Measurements from ENCODE around the gene HYAL2.
A peak's percentile ranks its signal among the peaks of the same experiment; 100 is the strongest.

The HYAL2 gene

DNA sequence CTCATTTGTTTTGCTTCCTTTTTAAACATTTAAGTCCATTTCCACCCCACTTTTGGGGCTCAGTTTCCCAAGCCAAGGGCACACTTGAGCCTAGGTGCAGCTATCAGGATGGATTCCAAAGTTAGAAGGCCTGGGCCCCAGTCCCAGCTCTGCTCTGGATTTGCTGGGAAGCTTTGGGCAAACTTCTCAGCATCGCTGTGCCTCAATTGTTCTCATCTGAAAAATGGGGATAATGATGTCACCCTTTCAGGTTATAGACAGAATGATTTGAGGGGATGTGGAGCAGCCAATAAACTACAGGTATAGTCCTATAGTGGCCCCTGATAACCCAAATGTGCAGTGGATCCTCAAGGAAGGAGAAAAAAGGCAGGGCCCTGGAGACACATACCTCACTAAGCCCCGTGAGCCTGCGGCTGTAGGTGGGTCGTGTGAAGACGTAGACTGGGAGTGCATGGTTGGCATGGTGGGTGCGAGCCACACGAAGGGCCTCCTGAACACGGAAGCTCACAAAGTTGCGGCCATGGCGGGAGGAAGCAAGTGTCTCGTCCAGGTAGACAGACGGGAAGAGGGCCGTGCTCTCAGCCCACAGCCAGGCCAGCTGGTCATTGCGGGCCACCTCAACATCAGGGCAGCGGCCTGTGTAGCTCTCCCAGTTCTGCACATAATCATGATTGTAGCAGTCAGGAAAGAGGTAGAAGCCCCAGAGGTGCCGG, 3.2 kb downstream of the HYAL2 start:
- Histone ChIP-seq H3K9ac (ENCODE audit: low read depth, low read length, poor library complexity, severe bottlenecking) (peak overlapping the region; percentile 38), H3K79me2 (ENCODE audit: insufficient read depth, low read length) (peaks cover 29% of the 10 kb centered on the region), H3K9me3 (ENCODE audit: insufficient read depth, low read depth, low read length) (no peaks in the 10 kb centered on the region)

GRCh38 chr3:50318615-50319014, 3.9 kb downstream of the HYAL2 start:
- Histone ChIP-seq H3K9me3 (ENCODE audit: insufficient read depth, low read depth, low read length) (no peaks in the 10 kb centered on the region), H3F3A (ENCODE audit: low read depth) (no peaks in the 10 kb centered on the region), H3K36me3 (ENCODE audit: insufficient read depth, low read length) (no peaks in the 10 kb centered on the region), H3K9me2 (replicated peaks; ENCODE audit: low read depth, low read length) (no peaks in the 10 kb centered on the region), H2AFZ (ENCODE audit: low read length) (no peak overlapping the region), H3K4me3 (ENCODE audit: low read length, poor library complexity, severe bottlenecking) (no peak overlapping the region), H3K4me1 (ENCODE audit: insufficient read depth, low read length, poor library complexity, severe bottlenecking) (peaks cover 37% of the 10 kb centered on the region), H3K79me2 (ENCODE audit: insufficient read depth, low read length) (peaks cover 29% of the 10 kb centered on the region), H3K9ac (ENCODE audit: low read depth, low read length, poor library complexity, severe bottlenecking) (peak overlapping the region; percentile 38), H4K20me1 (ENCODE audit: insufficient read depth, low read length, poor library complexity, severe bottlenecking) (peaks cover 15% of the 10 kb centered on the region), H3K4me2 (ENCODE audit: low read depth, low read length, poor library complexity, severe bottlenecking) (peak overlapping the region; percentile 95), H3K27me3 (ENCODE audit: insufficient read depth, low read length, poor library complexity, severe bottlenecking) (no peaks in the 10 kb centered on the region)
- TF ChIP-seq EZH2phosphoT487 (IDR thresholded peaks at IDR 0.05; ENCODE audit: borderline replicate concordance), result no peak
- TF ChIP-seq, protein P1, sequence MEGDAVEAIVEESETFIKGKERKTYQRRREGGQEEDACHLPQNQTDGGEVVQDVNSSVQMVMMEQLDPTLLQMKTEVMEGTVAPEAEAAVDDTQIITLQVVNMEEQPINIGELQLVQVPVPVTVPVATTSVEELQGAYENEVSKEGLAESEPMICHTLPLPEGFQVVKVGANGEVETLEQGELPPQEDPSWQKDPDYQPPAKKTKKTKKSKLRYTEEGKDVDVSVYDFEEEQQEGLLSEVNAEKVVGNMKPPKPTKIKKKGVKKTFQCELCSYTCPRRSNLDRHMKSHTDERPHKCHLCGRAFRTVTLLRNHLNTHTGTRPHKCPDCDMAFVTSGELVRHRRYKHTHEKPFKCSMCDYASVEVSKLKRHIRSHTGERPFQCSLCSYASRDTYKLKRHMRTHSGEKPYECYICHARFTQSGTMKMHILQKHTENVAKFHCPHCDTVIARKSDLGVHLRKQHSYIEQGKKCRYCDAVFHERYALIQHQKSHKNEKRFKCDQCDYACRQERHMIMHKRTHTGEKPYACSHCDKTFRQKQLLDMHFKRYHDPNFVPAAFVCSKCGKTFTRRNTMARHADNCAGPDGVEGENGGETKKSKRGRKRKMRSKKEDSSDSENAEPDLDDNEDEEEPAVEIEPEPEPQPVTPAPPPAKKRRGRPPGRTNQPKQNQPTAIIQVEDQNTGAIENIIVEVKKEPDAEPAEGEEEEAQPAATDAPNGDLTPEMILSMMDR (conservative IDR thresholded peaks at IDR 0.05; ENCODE audit: low read length), result no peak

More for the DNA sequence above, 3.2 kb downstream of the HYAL2 start:
- Histone ChIP-seq H3F3A (ENCODE audit: low read depth) (no peaks in the 10 kb centered on the region), H4K20me1 (ENCODE audit: insufficient read depth, low read length, poor library complexity, severe bottlenecking) (peaks cover 15% of the 10 kb centered on the region), H3K36me3 (ENCODE audit: insufficient read depth, low read length) (no peaks in the 10 kb centered on the region), H2AFZ (ENCODE audit: low read length) (no peak overlapping the region), H3K4me3 (ENCODE audit: low read length, poor library complexity, severe bottlenecking) (no peak overlapping the region), H3K4me1 (ENCODE audit: insufficient read depth, low read length, poor library complexity, severe bottlenecking) (peaks cover 38% of the 10 kb centered on the region), H3K9me2 (replicated peaks; ENCODE audit: low read depth, low read length) (no peaks in the 10 kb centered on the region), H3K27me3 (ENCODE audit: insufficient read depth, low read length, poor library complexity, severe bottlenecking) (no peaks in the 10 kb centered on the region), H3K4me2 (ENCODE audit: low read depth, low read length, poor library complexity, severe bottlenecking) (peak overlapping the region; percentile 95)
- no peak for TF ChIP-seq EZH2phosphoT487 (IDR thresholded peaks at IDR 0.05; ENCODE audit: borderline replicate concordance)
- TF ChIP-seq, protein P1 (conservative IDR thresholded peaks at IDR 0.05; ENCODE audit: low read length), result no peak

GRCh38 chr3:50318163-50318562, 4.4 kb downstream of the HYAL2 start:
- TF ChIP-seq, protein P1 (conservative IDR thresholded peaks at IDR 0.05; ENCODE audit: low read length), result no peak
- no peak for TF ChIP-seq EZH2phosphoT487 (IDR thresholded peaks at IDR 0.05; ENCODE audit: borderline replicate concordance)
- Histone ChIP-seq H2AFZ (ENCODE audit: low read length) (no peak overlapping the region), H3F3A (ENCODE audit: low read depth) (no peaks in the 10 kb centered on the region), H3K9me2 (replicated peaks; ENCODE audit: low read depth, low read length) (no peaks in the 10 kb centered on the region), H3K9me3 (ENCODE audit: insufficient read depth, low read depth, low read length) (no peaks in the 10 kb centered on the region), H3K36me3 (ENCODE audit: insufficient read depth, low read length) (no peaks in the 10 kb centered on the region), H3K27me3 (ENCODE audit: insufficient read depth, low read length, poor library complexity, severe bottlenecking) (no peaks in the 10 kb centered on the region), H3K4me2 (ENCODE audit: low read depth, low read length, poor library complexity, severe bottlenecking) (peak overlapping the region; percentile 95), H3K4me3 (ENCODE audit: low read length, poor library complexity, severe bottlenecking) (no peak overlapping the region), H3K9ac (ENCODE audit: low read depth, low read length, poor library complexity, severe bottlenecking) (no peak overlapping the region), H3K79me2 (ENCODE audit: insufficient read depth, low read length) (peaks cover 29% of the 10 kb centered on the region), H4K20me1 (ENCODE audit: insufficient read depth, low read length, poor library complexity, severe bottlenecking) (peaks cover 15% of the 10 kb centered on the region), H3K4me1 (ENCODE audit: insufficient read depth, low read length, poor library complexity, severe bottlenecking) (peaks cover 37% of the 10 kb centered on the region)
